HCT116 (cell line): Measurements from ENCODE around the gene SSH2. TPM values are rescaled to one million over a fixed set of nuclear protein-coding genes. Genes with fewer than 3 reads are reported as not detected.

Experiments
- ATAC-seq: fragments of 200-7000 bp; cut with Tn5 transposase; 2 replicates; pipeline ENCODE4 v1.9.1; 2020; ENCODE audit warnings: mild to moderate bottlenecking, moderate library complexity
- BruUV-seq: library from RNA; stranded (reverse); fragments of 400-500 nt; replicated peaks from 2 replicates; lab custom pipeline; 2021; lab: Mats Ljungman, UMichigan
- CTCF ChIA-PET: fragments of 300-600 bp; sonication (Branson Sonifier 250); formaldehyde crosslinking; loops from one replicate; lab custom pipeline; 2021; ENCODE audit warnings: antibody characterized with exemption; lab: Charles Lee
- POLR2A ChIA-PET: fragments of 300-600, 350-600 bp; sonication (Branson Sonifier 250); formaldehyde crosslinking; loops from one replicate; lab custom pipeline; 2021; ENCODE audit warnings: antibody characterized with exemption; lab: Charles Lee
- RAD21 ChIA-PET, 2 experiments: fragments of 300-600 bp; sonication (Branson Sonifier 250); formaldehyde crosslinking; loops; one replicate each; lab custom pipeline; 2023; ENCODE audit warnings: low total read pairs in 2 of 2; ENCODE audit not compliant: uncharacterized antibody in 2 of 2, unreplicated experiment in 2 of 2, low non-redundant PET in 1 of 2; lab: Charles Lee
- DNase-seq: peaks from one replicate; pipeline ENCODE4 v3.0.0-alpha.2; 2010; ENCODE audit warnings: low read depth, low spot score
- H2AFZ ChIP-seq: fragments of 200-600 bp; shearing (Covaris generic), sonication (generic); 2 replicates; pipeline ENCODE4 v1.6.1; 2017; ENCODE audit warnings: low read depth, mixed run types, mixed read lengths, antibody characterized with exemption, low read length; ENCODE audit not compliant: poor library complexity, severe bottlenecking
- H3K27ac ChIP-seq: 2 replicates; pipeline ENCODE4 v1.5.1; 2012; ENCODE audit warnings: low read depth, low read length
- H3K27me3 ChIP-seq: fragments of 200-600 bp; sonication (generic); 2 replicates; pipeline ENCODE4 v1.6.1; 2016; ENCODE audit warnings: mixed run types, low read length, mixed read lengths; ENCODE audit not compliant: insufficient read depth
- H3K36me3 ChIP-seq, 2 experiments: fragments of 200-500 bp in 1 of 2; fragments of 200-600 bp in 1 of 2; sonication (Bioruptor generic) in 1 of 2; sonication (generic) in 1 of 2; 2 replicates each; pipeline versions ENCODE4 v1.5.1 to v1.6.1; 2014 to 2016; ENCODE audit warnings: low read length in 2 of 2, inconsistent platforms in 1 of 2, mixed read lengths in 1 of 2, mixed run types in 1 of 2; ENCODE audit not compliant: insufficient read depth in 2 of 2, control insufficient read depth in 1 of 2
- H3K4me1 ChIP-seq, 2 experiments: fragments of 200-600 bp in 1 of 2; sonication (generic) in 1 of 2; 2 replicates each; pipeline versions ENCODE4 v1.5.1 to v1.6.1; 2012 to 2017; ENCODE audit warnings: low read length in 2 of 2, inconsistent platforms in 1 of 2, mild to moderate bottlenecking in 1 of 2, mixed read lengths in 1 of 2, mixed run types in 1 of 2, moderate library complexity in 1 of 2; ENCODE audit not compliant: insufficient read depth in 2 of 2, control insufficient read depth in 1 of 2
- H3K4me2 ChIP-seq: fragments of 200-600 bp; sonication (generic); 2 replicates; pipeline ENCODE4 v1.6.1; 2017; ENCODE audit warnings: mixed run types, low read length, mixed read lengths
- H3K4me3 ChIP-seq, 2 experiments: fragments of 200-600 bp in 1 of 2; sonication (generic) in 1 of 2; replicated peaks in 1 of 2; 2 replicates each; pipeline ENCODE4 v1.5.1; 2011 to 2016; ENCODE audit warnings: low read length in 2 of 2, control low read depth in 1 of 2, low read depth in 1 of 2, mild to moderate bottlenecking in 1 of 2, mixed read lengths in 1 of 2, mixed run types in 1 of 2
- H3K79me2 ChIP-seq: fragments of 200-600 bp; sonication (generic); 2 replicates; pipeline ENCODE4 v1.6.1; 2017; ENCODE audit warnings: mild to moderate bottlenecking, mixed run types, low read length, moderate library complexity, mixed read lengths; ENCODE audit not compliant: insufficient read depth
- H3K9ac ChIP-seq: fragments of 200-600 bp; sonication (generic); 2 replicates; pipeline ENCODE4 v1.6.1; 2016; ENCODE audit warnings: low read length, mixed read lengths
- H3K9me2 ChIP-seq: fragments of 200-600 bp; sonication (generic), shearing (Covaris generic); 2 replicates; pipeline ENCODE4 v1.6.1; 2017; ENCODE audit warnings: mixed run types, mild to moderate bottlenecking, moderate library complexity; ENCODE audit not compliant: insufficient read depth
- H3K9me3 ChIP-seq, 2 experiments: fragments of 200-500 bp in 1 of 2; fragments of 200-600 bp in 1 of 2; sonication (Bioruptor generic) in 1 of 2; sonication (generic) in 1 of 2; 2 replicates each; pipeline ENCODE4 v1.6.1; 2014 to 2017; ENCODE audit warnings: low read length in 2 of 2, mixed read lengths in 2 of 2, inconsistent platforms in 1 of 2, low read depth in 1 of 2, mild to moderate bottlenecking in 1 of 2, mixed run types in 1 of 2, moderate library complexity in 1 of 2; ENCODE audit not compliant: control insufficient read depth in 1 of 2, insufficient read depth in 1 of 2
- H4K20me1 ChIP-seq: fragments of 200-600 bp; sonication (generic), shearing (Covaris generic); 2 replicates; pipeline ENCODE4 v1.6.1; 2017; ENCODE audit warnings: mixed run types, mild to moderate bottlenecking, moderate library complexity; ENCODE audit not compliant: insufficient read depth
- CBX3 ChIP-seq: IDR thresholded peaks from 2 replicates; pipeline ENCODE4 v1.6.1; 2012; ENCODE audit warnings: low read depth
- ELF1 ChIP-seq: IDR thresholded peaks from 2 replicates; pipeline ENCODE4 v1.6.1; 2012; ENCODE audit warnings: low read depth, borderline replicate concordance
- EZH2 ChIP-seq: fragments of 200-600 bp; sonication (generic); IDR thresholded peaks from 2 replicates; pipeline ENCODE4 v1.6.1; 2017; ENCODE audit warnings: antibody characterized with exemption, mixed run types
- FOSL1 ChIP-seq: IDR thresholded peaks from 2 replicates; pipeline ENCODE4 v1.6.1; 2012; ENCODE audit warnings: low read depth
- JUND ChIP-seq: IDR thresholded peaks from 2 replicates; pipeline ENCODE4 v1.6.1; 2012
- POLR2A ChIP-seq: IDR thresholded peaks from 2 replicates; pipeline ENCODE4 v1.7.0; 2011; ENCODE audit warnings: borderline replicate concordance; ENCODE audit not compliant: insufficient read depth, insufficient read length; ENCODE audit errors: extremely low read depth
- POLR2AphosphoS5 ChIP-seq: IDR thresholded peaks from 2 replicates; pipeline ENCODE4 v1.6.1; 2011; ENCODE audit warnings: mild to moderate bottlenecking, low read depth, low read length, moderate library complexity
- RAD21 ChIP-seq: IDR thresholded peaks from 2 replicates; pipeline ENCODE4 v1.6.1; 2012; ENCODE audit warnings: low read depth, mild to moderate bottlenecking
- REST ChIP-seq: IDR thresholded peaks from 2 replicates; pipeline ENCODE4 v1.6.1; 2012; ENCODE audit warnings: low read depth
- SIN3A ChIP-seq: IDR thresholded peaks from 2 replicates; pipeline ENCODE4 v1.6.1; 2012; ENCODE audit warnings: low read depth
- ZBTB33 ChIP-seq: IDR thresholded peaks from 2 replicates; pipeline ENCODE4 v1.6.1; 2011; ENCODE audit warnings: mild to moderate bottlenecking, low read length, moderate library complexity; ENCODE audit not compliant: insufficient replicate concordance; ENCODE audit errors: extremely low read depth
- ZFX ChIP-seq: fragments of 450-650 bp; IDR thresholded peaks from 2 replicates; pipeline ENCODE4 v1.6.1; 2017
- ZNF274 ChIP-seq: fragments of 200-500 bp; sonication (Bioruptor generic); IDR thresholded peaks from 2 replicates; pipeline ENCODE4 v1.6.1; 2014; ENCODE audit warnings: mild to moderate bottlenecking, low read depth, low read length, inconsistent platforms
- intact Hi-C: fragments of 100-400 bp; cut with micrococcal nuclease; formaldehyde crosslinking; loops from 2 replicates; pipeline ENCODE4 v1.10.0; 2022
- total RNA-seq: library from RNA; stranded (reverse); gene quantifications from one replicate; pipeline ENCODE4 v1.2.1, GENCODE V29; 2021; ENCODE audit not compliant: unreplicated experiment
- TF ChIP-seq, protein P1 (sequence below), 3 experiments: fragments of 200-600 bp in 1 of 3; sonication (generic) in 1 of 3; IDR thresholded peaks in 2 of 3; conservative IDR thresholded peaks in 1 of 3; 2 replicates each; pipeline ENCODE4 v1.5.1; 2012 to 2017; ENCODE audit warnings: low read depth in 2 of 3, low read length in 2 of 3, antibody characterized with exemption in 1 of 3, borderline replicate concordance in 1 of 3, control low read depth in 1 of 3, mild to moderate bottlenecking in 1 of 3, mixed read lengths in 1 of 3, mixed run types in 1 of 3, moderate library complexity in 1 of 3; ENCODE audit not compliant: insufficient read depth in 1 of 3
- TF ChIP-seq, protein P2 (sequence below): IDR thresholded peaks from 2 replicates; pipeline ENCODE4 v1.6.1; 2012

The SSH2 gene
- total RNA-seq, 1 experiment from 2014 or later: 17.0 TPM

- Histone ChIP-seq H3K27me3 (no peaks in the 10 kb centered on the region), H4K20me1 (no peaks in the 10 kb centered on the region), H3K9me2 (no peaks in the 10 kb centered on the region), H3K27ac (no peak overlapping the region), H3K9me3 (no peaks in the 10 kb centered on the region), H3K36me3 (no peaks in the 10 kb centered on the region), H2AFZ (no peak overlapping the region), H3K4me3 (no peak overlapping the region), H3K79me2 (no peaks in the 10 kb centered on the region)
- CTCF ChIA-PET: no interaction called here
- no TSS peak for BruUV-seq
- DNase-seq: no peak
- TF ChIP-seq FOSL1 (no peak), EZH2 (no peak), SIN3A (no peak), ZBTB33 (no peak), JUND (no peak), POLR2A (no peak), CBX3 (no peak), ZNF274 (no peak), ZFX (no peak), REST (no peak), ELF1 (no peak), POLR2AphosphoS5 (no peak), RAD21 (no peak)
- TF ChIP-seq, protein P1, sequence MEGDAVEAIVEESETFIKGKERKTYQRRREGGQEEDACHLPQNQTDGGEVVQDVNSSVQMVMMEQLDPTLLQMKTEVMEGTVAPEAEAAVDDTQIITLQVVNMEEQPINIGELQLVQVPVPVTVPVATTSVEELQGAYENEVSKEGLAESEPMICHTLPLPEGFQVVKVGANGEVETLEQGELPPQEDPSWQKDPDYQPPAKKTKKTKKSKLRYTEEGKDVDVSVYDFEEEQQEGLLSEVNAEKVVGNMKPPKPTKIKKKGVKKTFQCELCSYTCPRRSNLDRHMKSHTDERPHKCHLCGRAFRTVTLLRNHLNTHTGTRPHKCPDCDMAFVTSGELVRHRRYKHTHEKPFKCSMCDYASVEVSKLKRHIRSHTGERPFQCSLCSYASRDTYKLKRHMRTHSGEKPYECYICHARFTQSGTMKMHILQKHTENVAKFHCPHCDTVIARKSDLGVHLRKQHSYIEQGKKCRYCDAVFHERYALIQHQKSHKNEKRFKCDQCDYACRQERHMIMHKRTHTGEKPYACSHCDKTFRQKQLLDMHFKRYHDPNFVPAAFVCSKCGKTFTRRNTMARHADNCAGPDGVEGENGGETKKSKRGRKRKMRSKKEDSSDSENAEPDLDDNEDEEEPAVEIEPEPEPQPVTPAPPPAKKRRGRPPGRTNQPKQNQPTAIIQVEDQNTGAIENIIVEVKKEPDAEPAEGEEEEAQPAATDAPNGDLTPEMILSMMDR (IDR thresholded peaks at IDR 0.05 in 2 of 3, conservative IDR thresholded peaks at IDR 0.05 in 1 of 3; ENCODE audit: borderline replicate concordance in 1 of 3, insufficient read depth in 1 of 3, low read depth in 2 of 3, low read length in 2 of 3): no peak
- TF ChIP-seq, protein P2, sequence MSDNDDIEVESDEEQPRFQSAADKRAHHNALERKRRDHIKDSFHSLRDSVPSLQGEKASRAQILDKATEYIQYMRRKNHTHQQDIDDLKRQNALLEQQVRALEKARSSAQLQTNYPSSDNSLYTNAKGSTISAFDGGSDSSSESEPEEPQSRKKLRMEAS: no peak
- TF ChIP-seq, all 23 proteins: peak for 0
- no peak for ATAC-seq
- peaks cover 0 to 10% of the 10 kb centered on the region in 2 experiments; a peak in 1 of 4 replicates for H3K4me1 ChIP-seq
- ChIA-PET POLR2A (no interaction called here), RAD21 (no interaction called here)
- H3K9ac ChIP-seq: no peak overlapping the region
- no peak overlapping the region for H3K4me2 ChIP-seq
- intact Hi-C loops: no loop called here
These were observed 212.2 kb downstream of the SSH2 start for GRCh38 chr17:29717817-29718216.
